ENCODE measurements around the gene KMT5B. TPM values are rescaled to one million over a fixed set of nuclear protein-coding genes. Genes with fewer than 3 reads are reported as not detected.

The KMT5B gene
- total and polyA plus RNA-seq, 10 of the 15 experiments (the other 5 are each of a cell fraction or from before 2014, with no cell fraction given): 4.7 to 21.8 (median 18.0) TPM

DNA sequence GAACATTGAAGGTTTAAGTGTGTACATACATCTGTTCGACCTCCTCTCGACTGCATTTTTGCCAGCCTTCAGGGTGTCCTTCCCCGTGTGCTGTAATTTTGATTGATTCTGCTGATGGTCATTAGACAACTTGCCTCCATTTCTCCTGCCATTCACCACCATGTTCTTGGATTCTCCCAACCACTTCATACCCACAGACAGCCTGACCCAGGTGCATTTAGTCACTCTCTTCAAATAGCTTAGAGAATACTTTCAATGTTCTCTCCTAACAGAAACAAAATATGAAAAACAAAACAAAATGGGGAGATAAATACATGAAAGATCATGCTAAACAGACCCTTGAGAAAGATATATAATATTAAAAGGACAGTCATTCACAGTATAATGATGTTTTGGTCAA, 23.2 kb downstream of the KMT5B start:
- BruUV-seq (replicated peaks): no TSS peak
- Histone ChIP-seq H3K4me2 (ENCODE audit: control insufficient read depth, insufficient read depth) (no peak overlapping the region), H3K4me3 (no peak overlapping the region), H3K4me1 (ENCODE audit: control insufficient read depth, insufficient read depth, low read length) (peaks cover 8% of the 10 kb centered on the region; the same call in 1 of the 2 replicates), H3K27me3 (replicated peaks in 1 of 2; ENCODE audit: control insufficient read depth in 2 of 2, insufficient read depth in 2 of 2, low read length in 1 of 2) (no peaks in the 10 kb centered on the region), H3K9me3 (replicated peaks; ENCODE audit: control insufficient read depth, insufficient read depth, low read length) (no peaks in the 10 kb centered on the region), H3K27ac (ENCODE audit: control insufficient read depth, insufficient read depth) (no peak overlapping the region), H3K9ac (ENCODE audit: control insufficient read depth, insufficient read depth, low read length) (no peak overlapping the region), H2AFZ (ENCODE audit: control insufficient read depth, low read depth, low read length) (no peak overlapping the region), H3K36me3 (ENCODE audit: control insufficient read depth in 2 of 2, insufficient read depth in 2 of 2, low read length in 1 of 2) (peaks cover 2 to 9% of the 10 kb centered on the region in 2 experiments; a peak in 3 of 4 replicates), H3K79me2 (ENCODE audit: control insufficient read depth, insufficient read depth, low read length) (peaks cover 12% of the 10 kb centered on the region), H4K20me1 (ENCODE audit: control insufficient read depth, insufficient read depth) (no peaks in the 10 kb centered on the region)
- DNase-seq (ENCODE audit: low read depth, low spot score) (no peak), FAIRE-seq (no peak), ATAC-seq (no peak)
- in situ Hi-C loops (cut with MboI): no loop called here
- SMC1A ChIA-PET (ENCODE audit: uncharacterized antibody, unreplicated experiment): interaction anchor here (3.5 kb wide), 1 partner anchor 19 kb away, joined by 11 read pairs; no protein-coding TSS in a partner anchor
- POLR2A ChIA-PET: no interaction called here
- intact Hi-C loops (cut with micrococcal nuclease; ENCODE audit: unreplicated experiment): no loop called here
- TF ChIP-seq, protein P1, sequence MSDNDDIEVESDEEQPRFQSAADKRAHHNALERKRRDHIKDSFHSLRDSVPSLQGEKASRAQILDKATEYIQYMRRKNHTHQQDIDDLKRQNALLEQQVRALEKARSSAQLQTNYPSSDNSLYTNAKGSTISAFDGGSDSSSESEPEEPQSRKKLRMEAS (IDR thresholded peaks at IDR 0.05; ENCODE audit: low read depth, low read length): no peak
- TF ChIP-seq NR2F1 (conservative IDR thresholded peaks at IDR 0.05) (no peak), SUZ12 (IDR thresholded peaks at IDR 0.05; ENCODE audit: unreplicated experiment) (no peak), BMI1 (IDR thresholded peaks at IDR 0.05; ENCODE audit: borderline replicate concordance) (no peak), SMC3 (IDR thresholded peaks at IDR 0.05; ENCODE audit: borderline replicate concordance, low read length) (no peak), DPF2 (IDR thresholded peaks at IDR 0.05) (no peak), IRF4 (IDR thresholded peaks at IDR 0.05; ENCODE audit: low read depth, low read length) (no peak), RELA (IDR thresholded peaks at IDR 0.05; ENCODE audit: borderline replicate concordance, partially characterized antibody) (no peak), ZZZ3 (IDR thresholded peaks at IDR 0.05; ENCODE audit: control insufficient read depth, insufficient read length, low read depth) (no peak), NR2C1 (IDR thresholded peaks at IDR 0.05) (no peak), CHD4 (IDR thresholded peaks at IDR 0.05) (no peak), SIN3A (IDR thresholded peaks at IDR 0.05; ENCODE audit: low read depth, low read length) (no peak), CHD2 (IDR thresholded peaks at IDR 0.05; ENCODE audit: borderline replicate concordance, low read depth, low read length) (no peak)
- TF ChIP-seq, protein P2, sequence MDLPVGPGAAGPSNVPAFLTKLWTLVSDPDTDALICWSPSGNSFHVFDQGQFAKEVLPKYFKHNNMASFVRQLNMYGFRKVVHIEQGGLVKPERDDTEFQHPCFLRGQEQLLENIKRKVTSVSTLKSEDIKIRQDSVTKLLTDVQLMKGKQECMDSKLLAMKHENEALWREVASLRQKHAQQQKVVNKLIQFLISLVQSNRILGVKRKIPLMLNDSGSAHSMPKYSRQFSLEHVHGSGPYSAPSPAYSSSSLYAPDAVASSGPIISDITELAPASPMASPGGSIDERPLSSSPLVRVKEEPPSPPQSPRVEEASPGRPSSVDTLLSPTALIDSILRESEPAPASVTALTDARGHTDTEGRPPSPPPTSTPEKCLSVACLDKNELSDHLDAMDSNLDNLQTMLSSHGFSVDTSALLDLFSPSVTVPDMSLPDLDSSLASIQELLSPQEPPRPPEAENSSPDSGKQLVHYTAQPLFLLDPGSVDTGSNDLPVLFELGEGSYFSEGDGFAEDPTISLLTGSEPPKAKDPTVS (IDR thresholded peaks at IDR 0.05; ENCODE audit: low read depth, low read length): no peak
- TF ChIP-seq, protein P3, sequence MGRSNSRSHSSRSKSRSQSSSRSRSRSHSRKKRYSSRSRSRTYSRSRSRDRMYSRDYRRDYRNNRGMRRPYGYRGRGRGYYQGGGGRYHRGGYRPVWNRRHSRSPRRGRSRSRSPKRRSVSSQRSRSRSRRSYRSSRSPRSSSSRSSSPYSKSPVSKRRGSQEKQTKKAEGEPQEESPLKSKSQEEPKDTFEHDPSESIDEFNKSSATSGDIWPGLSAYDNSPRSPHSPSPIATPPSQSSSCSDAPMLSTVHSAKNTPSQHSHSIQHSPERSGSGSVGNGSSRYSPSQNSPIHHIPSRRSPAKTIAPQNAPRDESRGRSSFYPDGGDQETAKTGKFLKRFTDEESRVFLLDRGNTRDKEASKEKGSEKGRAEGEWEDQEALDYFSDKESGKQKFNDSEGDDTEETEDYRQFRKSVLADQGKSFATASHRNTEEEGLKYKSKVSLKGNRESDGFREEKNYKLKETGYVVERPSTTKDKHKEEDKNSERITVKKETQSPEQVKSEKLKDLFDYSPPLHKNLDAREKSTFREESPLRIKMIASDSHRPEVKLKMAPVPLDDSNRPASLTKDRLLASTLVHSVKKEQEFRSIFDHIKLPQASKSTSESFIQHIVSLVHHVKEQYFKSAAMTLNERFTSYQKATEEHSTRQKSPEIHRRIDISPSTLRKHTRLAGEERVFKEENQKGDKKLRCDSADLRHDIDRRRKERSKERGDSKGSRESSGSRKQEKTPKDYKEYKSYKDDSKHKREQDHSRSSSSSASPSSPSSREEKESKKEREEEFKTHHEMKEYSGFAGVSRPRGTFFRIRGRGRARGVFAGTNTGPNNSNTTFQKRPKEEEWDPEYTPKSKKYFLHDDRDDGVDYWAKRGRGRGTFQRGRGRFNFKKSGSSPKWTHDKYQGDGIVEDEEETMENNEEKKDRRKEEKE (IDR thresholded peaks at IDR 0.05): no peak
- RAD21 ChIA-PET (ENCODE audit: unreplicated experiment): interaction anchor here (0.7 kb wide), 1 partner anchor 181 kb away, joined by 3 read pairs; no protein-coding TSS in a partner anchor
- WGBS (ENCODE audit: insufficient coverage, insufficient replicate concordance, low lambda C conversion rate, missing lambda C conversion rate): 100% methylated on average over 3 of the region's 3 CpGs
- CTCF ChIA-PET: interaction anchor here (1.1 to 2.2 kb wide), 3 partner anchors 8 to 22 kb away, joined by 4 to 6 read pairs (median 5); no protein-coding TSS in a partner anchor
